Activated CD8-positive, alpha-beta memory T cell treated with anti-CD3 and anti-CD28 coated beads for 48 hours (primary cell): ENCODE results near the gene TMEM187.

ENCODE experiments used
- DNase-seq, 3 experiments: peaks; one replicate each; pipeline ENCODE4 v3.0.0-alpha.2; 2020; ENCODE audit warnings: low read depth in 2 of 3, low spot score in 2 of 3

TMEM187 gene

GRCh38 chrX:153995504-153995903 lies 22.9 kb downstream of the TMEM187 start:
- DNase-seq, result no peak

- DNase-seq, result no peak
These were observed 26.9 kb downstream of the TMEM187 start for GRCh38 chrX:153999359-154000037.

DNA sequence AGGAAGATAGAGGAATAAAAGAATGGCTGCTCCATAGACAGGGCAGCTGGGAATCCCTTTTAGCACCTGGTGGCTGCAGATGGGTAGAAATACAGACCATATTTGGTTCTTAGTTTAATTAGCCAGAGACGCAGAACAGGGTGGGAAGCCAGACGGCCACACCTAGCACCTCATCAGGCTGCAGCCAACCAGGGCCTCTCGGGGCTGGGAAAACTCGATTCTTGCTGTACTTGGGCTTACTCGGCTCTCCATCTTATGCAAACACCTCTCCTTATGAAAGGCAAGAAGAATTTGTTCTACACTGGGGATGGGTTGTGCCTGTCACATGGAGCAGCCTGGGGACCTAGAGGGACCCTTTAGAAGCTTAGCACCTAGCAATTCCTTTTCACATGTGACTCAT lies 27.5 kb downstream of the TMEM187 start:
- DNase-seq, result no peak

GRCh38 chrX:154002215-154002719 lies 29.7 kb downstream of the TMEM187 start:
- no peak for DNase-seq

DNA sequence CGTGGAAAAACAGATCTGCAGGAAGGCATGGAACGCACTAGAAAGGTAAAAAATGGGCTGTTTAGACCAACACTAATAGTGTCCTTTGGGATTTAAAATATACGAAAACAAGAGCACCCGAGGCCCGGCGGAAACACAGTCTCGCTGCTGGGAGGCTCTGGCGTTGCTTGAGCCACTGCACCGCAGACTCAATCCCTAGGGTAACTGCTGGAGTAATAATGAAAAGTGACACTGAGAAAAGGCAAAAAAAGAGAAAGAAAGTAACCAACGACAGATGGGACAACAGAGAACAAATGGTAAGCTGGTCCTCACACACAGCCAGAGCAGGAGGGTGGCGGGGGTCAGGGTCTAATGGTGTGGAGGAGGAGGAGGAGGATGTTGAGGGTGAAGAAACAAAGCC lies 31.8 kb downstream of the TMEM187 start:
- DNase-seq, result no peak

- DNase-seq, result no peak
These were observed 34.4 kb downstream of the TMEM187 start for GRCh38 chrX:154006947-154007346.

DNA sequence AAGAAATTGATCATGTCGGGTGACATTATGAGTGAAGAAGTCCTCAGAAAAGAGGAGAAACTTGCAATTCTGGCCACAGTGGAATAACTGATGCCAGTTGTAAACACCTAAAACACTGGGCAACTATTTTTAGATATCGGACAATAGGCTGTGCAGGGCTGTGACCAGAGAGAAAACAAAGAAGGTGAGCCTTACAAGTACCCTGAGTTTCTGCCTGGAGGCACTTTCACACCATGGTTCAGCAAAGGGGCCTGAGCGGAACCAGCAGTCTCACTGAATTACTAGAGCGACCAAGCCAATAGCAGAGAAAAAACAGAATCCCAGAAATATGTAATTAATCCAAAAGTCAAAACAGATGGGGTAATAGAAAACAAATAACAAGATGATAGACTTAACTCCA lies 36.0 kb downstream of the TMEM187 start:
- DNase-seq, result no peak

DNA sequence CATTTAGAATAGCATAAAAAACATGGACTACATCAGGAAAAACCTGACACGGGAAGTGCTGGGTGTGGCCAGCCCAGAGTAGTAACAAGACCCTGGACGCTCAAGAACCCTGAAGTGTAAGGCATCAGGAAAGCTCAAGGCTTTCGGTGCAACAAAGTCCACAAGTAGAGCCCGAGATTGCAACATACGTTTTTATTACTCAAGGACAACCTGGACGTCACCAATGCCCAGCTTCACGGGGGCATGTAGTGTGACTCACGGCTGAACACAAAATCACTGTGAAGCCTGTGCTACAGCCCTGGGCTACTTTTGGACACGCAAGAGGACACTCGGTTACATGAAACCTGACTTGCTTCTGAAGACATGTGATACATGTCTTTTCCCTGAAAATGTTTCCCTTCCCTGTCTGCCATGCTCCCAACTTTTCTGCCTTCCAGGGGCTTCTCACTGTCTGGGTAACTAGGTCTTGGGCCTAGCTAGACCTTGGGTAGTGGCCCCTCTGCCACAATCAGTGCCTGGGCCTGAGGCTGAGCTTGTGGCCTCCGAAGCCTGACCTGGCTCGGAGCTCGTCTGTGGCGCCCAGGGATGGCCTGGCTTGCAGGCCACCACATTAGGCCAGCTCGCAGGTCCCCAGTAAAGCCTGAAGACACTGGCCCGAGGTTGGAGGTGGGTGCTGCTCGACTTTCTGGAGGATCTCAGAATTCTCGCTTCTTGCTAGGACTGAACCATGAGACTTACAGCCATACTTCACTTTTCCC lies 38.0 kb downstream of the TMEM187 start:
- DNase-seq, result no peak

DNA sequence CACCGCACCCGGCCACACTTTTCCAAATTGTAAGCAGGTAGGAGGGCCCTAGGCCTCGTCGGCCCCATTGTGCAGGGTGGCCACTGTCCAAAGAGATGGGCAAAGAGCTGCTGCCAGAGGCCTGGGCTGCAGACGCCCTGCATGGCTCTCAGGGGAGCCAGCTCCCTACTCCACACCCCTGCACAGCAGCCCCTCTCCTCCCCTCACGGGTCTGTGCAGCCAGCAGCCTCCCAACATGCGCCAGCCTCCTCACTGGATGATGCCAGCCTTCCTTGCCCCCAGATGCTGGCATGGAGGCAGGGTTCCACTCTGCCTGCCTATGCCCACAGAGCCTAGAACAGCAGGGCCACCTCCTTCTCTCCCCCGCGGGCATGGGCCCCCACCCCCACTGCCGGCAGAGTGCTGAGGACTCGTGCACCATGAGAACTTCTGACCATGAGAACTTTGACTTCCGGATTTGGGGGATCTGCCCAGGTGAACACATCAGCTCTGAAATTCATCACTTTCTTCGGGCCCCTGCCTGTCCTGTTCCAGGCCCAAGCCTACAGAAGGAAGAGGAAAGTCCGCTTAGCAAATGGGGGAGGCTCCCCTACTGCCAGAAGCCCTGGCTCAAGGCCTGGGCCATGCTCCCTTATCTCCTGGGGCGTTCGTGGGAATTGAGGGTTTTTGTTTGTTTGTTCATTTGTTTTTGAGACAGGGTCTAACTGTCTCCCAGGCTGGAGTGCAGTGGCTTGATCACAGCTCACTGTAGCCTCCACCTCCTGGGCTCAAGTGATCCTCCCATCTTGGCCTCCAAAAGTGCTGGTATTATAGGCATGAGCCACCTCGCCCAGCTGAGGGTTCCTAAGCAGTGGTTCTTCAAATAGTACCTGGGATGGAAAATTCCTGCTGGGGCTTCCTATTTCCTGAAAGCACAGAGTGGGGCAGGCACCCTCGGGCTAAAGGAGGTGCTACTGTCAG lies 39.1 kb downstream of the TMEM187 start:
- no peak for DNase-seq

GRCh38 chrX:154012336-154012991 lies 39.9 kb downstream of the TMEM187 start:
- no peak for DNase-seq

DNA sequence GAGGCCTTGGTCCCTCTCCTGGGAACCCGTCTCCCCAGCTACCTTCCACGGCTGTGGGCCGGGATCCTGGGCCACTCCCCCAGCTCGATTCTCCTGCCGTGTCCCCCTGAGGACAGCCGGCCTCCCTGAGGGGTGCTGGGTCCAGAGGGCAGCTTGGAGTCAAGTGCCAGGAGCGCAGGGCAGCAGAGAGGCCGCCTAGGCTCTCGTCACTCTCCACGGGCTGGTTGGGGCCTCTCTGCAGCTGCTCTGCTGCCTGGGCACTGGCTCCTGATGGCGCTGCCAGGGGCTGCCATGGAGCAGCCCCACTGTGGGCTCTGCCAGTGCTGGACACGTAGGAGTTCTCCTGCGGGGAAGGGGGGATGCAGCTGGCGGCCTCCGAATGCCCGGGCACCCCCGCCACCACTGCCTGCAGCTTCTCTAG lies 40.5 kb downstream of the TMEM187 start:
- no peak for DNase-seq

- DNase-seq, result peak in 1 of 3 experiments; percentile 37
These were observed 41.2 kb downstream of the TMEM187 start for GRCh38 chrX:154013614-154014360.

DNA sequence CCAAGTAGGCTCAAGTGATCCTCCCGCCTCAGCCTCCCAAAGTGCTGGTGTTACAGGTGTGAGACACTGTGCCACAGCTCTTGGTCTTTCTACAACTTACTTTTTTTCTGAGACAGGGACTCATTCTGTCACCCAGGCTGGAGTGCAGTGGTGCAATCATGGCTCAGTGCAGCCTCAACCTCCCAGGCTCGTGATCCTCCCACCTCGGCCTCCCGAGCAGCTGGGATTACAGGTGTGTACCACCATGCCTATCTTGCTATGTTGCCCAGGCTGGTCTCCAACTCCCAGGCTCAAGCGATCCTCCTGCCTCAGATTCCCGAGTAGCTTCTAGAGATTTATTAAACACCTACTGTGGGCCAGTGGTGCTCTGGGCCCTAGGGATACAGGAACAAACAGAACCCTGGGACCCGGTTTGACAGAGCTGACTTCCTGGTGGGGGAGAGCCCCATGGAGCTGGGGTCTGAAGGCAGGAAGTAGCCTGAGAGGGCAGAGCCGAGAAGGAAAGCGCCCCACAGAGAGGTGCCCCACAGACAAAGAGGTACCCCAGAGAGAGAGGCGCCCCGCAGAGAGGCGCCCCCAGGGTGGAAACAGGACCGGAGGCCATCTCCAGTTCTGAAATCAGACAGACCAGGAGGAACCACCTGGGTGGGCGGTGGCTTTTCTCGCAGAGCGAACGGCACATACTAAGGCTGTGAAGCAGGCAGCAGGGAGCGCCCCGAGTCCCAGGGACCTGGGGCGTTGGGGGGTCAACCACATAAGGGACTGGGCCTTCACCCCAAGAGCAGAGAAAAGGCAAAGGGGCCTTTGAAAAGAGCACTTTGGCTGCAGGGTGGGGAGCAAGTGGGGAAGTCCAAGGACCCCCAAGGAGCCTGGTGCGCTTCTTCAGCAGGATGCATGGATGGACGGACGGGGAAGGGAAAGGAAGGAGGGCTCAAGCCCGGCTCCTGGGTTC lies 42.2 kb downstream of the TMEM187 start:
- no peak for DNase-seq

DNA sequence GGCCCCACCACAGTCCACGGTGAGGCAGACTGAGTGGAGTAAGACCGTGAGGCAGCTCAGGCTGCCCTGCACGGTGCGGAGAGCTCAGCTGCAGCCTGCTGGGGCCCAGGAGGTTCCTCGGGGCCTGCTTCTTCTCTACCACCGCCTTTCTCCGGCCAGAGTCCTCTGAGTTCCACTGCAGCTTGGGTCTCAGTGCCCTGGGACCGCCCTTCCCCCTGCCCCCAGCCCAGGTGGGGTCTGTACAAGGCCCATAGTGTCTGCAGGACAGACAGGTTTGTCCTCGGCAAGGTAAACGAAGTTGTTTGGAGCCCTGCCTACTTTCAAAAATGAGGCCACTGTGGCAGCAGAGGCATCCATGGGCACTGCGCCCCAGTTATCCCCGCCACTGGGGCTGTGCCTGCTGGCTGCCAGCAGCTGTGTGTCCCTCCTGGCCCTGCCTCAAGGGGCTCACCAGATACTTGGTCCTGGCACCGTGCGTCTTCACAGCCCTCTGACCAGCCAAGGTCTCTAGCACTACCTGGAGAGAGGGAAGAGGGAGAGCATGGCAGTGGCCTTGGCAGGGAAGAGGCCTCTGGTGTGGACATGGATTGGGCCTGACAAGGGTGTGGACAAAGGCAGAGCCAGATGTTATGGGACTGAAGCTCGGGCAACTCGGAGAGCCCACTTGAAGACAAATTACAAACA lies 43.2 kb downstream of the TMEM187 start:
- DNase-seq, result no peak

- DNase-seq, result no peak
These were observed 44.0 kb downstream of the TMEM187 start for GRCh38 chrX:154016366-154017076.

- no peak for DNase-seq
These were observed 45.4 kb downstream of the TMEM187 start for GRCh38 chrX:154017766-154018517.

DNA sequence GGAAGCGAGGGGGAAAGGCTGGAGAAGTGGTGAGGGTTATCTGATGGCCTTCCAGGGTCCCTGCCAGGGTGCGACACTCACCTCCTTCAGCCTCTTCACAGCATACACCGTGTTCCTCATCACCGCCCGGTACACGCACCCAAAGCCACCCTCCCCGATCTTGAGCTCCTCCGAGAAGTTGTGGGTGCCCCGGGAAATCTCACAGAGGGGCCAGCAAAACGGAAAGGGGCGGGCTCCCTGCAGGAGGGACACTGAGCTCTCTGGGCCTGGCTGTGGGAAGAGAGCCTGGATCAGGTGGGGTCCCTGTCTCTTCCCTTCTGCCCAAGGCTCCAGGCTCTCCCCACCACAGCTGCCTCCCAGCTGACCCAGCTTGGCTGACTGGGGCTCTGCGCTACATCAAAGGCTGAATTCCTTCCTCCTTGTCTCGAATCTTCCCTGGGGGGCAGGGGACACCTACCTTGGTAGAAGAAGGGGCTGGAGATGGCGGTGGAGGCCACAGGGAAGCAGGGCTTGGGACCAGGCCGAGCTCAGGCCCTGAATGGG lies 46.0 kb downstream of the TMEM187 start:
- no peak for DNase-seq
